HG03066 (cell line): ENCODE measurements around the gene ANKFY1.

Experiments used
- ATAC-seq: cut with Tn5 transposase; IDR thresholded peaks from one replicate; pipeline ENCODE4 v1.9.1; 2021; ENCODE audit warnings: low read depth; ENCODE audit not compliant: unreplicated experiment

The ANKFY1 gene

GRCh38 chr17:4263282-4264215 lies at the start of gene ANKFY1:
Gene ANKFY1, minus strand, starts transcription at chr17:4263979. Its CDS starts 38 bp downstream, at chr17:4263941.
- peak; percentile 85 for ATAC-seq

- no peak for ATAC-seq
Observed at GRCh38 chr17:4310354-4311060, 46.7 kb upstream of the ANKFY1 start.

- no peak for ATAC-seq
Observed at GRCh38 chr17:4309897-4310296, 46.1 kb upstream of the ANKFY1 start.

DNA sequence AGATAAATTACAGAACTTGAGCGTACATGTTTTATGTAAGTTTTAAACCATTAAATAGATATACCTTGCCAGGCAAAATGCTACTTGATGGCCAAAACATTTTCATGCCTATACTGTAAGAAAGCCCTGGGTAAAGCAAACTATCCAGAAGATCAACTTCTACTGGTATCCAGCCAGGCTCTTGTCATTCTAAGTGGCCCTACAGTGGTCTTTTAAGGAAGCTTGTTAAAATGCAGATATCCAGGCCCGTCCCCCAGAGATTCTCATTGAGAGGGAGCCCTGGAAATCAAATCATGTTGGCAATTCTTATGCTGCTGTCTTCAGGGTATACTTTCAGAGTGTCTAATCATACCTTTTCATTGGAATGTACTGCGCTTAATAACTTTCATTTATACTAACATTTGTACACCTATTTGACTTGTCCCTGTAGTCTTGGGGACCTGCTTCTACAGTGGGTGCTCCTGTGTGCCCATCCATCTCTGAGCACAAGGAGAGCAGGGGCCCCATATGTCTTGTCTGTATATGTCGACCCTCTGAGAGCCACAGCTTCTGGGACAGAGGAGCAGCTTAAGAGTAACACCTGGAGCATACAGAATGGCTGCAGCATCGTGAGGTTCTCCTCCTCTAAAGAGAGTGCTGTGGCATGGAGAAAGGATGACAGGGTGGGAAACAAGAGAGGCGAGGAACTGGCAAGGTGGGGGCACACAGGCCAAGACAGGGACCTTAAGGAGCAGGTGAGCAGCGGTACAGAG lies 43.6 kb upstream of the ANKFY1 start:
- ATAC-seq, result no peak

DNA sequence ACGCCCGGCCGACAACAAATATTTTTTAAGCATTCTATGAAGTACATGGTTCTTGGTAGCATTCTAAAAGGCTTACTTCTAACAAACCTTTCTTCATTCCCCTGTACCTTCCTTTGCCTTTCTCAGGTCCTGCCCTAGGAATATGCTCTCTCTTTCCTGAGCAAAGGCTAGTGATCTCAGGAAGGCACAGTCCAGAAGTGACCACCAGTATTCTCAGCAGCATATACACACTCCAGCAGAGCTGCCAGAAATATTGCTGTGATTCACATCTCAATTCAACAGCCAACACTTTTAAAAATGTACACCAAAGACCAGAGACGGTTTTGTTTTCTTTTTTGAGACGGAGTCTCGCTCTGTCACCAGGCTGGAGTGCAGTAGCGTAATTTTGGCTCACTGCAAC lies 41.4 kb upstream of the ANKFY1 start:
- no peak for ATAC-seq

DNA sequence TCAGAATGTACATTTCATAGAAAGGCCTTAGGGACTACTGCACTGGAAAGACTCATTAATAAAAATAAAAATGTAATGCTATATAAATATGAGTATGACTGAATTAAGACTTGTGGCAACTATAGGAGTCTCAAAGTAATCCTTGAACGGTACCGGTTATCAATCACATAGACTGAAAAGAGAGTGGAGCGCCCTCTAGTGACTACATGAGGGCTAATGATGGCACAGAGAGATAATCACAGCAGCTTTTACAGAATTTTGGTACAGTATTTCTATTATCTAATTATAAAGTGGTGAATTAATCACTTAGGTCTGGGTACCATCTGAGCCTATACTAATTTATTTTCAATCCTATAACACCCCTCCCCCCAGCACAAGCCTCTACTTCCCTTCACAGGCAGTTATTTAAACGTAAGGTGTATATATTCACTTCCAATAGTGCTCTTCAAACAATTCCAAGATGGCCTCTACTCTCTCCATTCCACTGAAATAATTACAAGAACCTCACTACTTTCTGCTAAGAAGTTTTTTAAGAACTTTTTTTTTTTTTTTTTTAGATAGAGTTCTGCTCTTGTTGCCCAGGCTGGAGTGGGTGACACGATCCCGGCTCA lies 40.7 kb upstream of the ANKFY1 start:
- no peak for ATAC-seq

- no peak for ATAC-seq
Observed at GRCh38 chr17:4301066-4301465, 37.3 kb upstream of the ANKFY1 start.

DNA sequence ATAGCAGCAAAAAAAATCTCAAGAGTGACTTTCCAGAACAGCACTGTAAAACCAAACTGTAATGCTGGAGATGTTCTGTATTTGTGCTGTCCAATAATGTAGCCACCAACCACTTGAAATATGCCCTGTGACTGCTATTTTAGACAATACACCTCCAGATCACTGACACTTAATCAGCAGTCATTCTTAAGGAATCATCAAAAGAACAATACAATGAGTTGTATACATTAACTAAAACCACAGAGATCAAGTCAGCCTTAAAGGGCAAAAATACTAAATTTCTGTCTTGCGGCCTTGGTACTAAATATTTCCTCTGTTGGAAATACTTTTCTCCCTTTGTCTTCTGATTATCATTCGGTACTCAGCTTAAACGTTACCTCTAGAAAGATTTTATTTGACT lies 33.6 kb upstream of the ANKFY1 start:
- no peak for ATAC-seq

- ATAC-seq, result no peak
Observed at GRCh38 chr17:4295686-4296085, 31.9 kb upstream of the ANKFY1 start.

- no peak for ATAC-seq
Observed at GRCh38 chr17:4293572-4293971, 29.8 kb upstream of the ANKFY1 start.

DNA sequence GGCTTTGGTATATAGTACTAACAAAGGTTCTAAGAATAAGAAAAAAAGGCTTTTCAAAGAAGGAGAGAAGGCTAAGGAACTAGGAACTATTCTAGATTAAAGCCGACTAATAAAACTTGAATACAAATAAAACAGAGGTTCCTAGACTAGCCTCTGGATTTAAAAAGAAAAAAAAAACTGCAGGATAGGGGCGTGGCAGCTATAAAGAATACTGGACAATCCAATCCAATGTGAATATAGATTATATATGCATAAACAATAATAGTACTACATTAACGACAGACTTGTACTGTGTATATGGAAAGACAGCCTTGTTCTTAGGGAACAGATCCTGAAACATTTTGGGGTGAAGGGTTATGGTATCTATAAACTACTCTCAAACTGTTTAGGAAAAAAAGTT lies 23.9 kb upstream of the ANKFY1 start:
- no peak for ATAC-seq

- no peak for ATAC-seq
Observed at GRCh38 chr17:4276514-4276913, 12.7 kb upstream of the ANKFY1 start.

GRCh38 chr17:4272972-4273368 lies 9.2 kb upstream of the ANKFY1 start:
- ATAC-seq, result no peak

DNA sequence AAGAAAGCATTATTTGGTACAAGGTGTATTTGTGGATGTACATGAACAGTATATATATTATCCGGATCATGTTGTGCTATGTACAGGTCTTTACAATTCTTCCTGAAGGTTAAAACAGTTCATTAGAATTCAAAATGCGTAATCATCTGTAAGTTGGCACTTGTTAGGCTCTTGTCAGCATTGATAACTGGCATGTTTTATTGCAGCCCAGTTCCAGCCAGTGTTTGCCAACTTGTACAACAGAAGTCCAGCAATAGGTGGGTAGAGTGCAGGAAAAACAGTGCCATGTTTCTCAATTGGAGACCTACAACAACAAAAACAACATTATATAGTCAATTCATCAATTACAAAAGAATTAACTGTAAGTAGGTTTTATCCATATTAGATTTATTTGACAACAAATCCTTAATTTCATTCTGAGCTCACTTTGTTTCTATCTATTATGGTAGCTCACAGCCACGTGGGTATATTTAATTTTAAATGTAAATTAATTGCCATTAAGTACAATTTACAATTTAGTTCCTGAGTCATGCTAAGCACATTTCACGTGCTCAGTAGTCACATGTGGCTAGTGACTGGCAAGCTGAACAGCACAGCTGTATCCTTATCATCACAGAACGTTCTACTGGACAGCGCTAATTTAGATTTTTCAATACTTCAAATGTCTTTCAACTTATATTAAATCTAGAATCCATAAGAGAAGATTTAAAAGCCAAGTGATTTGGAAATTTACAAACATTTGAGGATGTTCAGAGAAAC lies 8.6 kb upstream of the ANKFY1 start:
- ATAC-seq, result no peak

DNA sequence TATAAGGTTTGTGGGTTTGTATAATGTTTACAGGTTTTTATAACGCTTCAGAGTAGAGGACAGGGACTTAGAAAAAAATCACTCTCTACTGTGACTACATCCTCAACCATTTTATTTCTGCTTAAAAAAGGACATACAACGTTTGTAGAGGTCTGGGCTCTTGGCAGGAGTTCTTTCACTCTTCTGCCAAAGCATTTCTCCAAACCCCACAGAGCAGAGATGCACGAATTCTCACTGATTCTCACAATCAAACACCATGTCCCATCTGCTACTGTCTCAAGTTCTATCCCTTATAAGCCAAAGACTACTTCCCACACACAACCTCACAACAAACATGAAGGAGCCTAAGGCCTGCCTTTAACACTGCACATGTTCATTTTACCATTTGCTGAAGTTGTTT lies 7.0 kb upstream of the ANKFY1 start:
- ATAC-seq, result no peak

- ATAC-seq, result no peak
Observed at GRCh38 chr17:4269915-4270314, 6.1 kb upstream of the ANKFY1 start.

- no peak for ATAC-seq
Observed at GRCh38 chr17:4267402-4267801, 3.6 kb upstream of the ANKFY1 start.

- no peak for ATAC-seq
Observed at GRCh38 chr17:4266550-4266949, 2.8 kb upstream of the ANKFY1 start.

GRCh38 chr17:4262703-4263102 lies 1.1 kb downstream of the ANKFY1 start:
- ATAC-seq, result no peak

- ATAC-seq, result no peak
Observed at GRCh38 chr17:4261452-4261851, 2.3 kb downstream of the ANKFY1 start.
